ENCODE results near the gene NHLRC1. TPM values are rescaled to one million over a fixed set of nuclear protein-coding genes. Genes with fewer than 3 reads are reported as not detected.

Gene NHLRC1
- total RNA-seq, 2 donors from 2014 or later = not detected

- no peak overlapping the region for H3K27ac Mint-ChIP-seq
- no peaks in the 10 kb centered on the region for H3K36me3 Mint-ChIP-seq (ENCODE audit: low read depth)
- no peak overlapping the region for H3K4me3 Mint-ChIP-seq
- no peaks in the 10 kb centered on the region for H3K4me1 Mint-ChIP-seq
- H3K27me3 Mint-ChIP-seq = peaks cover 17% of the 10 kb centered on the region
- ATAC-seq (replicated peaks) = no peak
- peaks cover 5% of the 10 kb centered on the region for H3K9me3 Mint-ChIP-seq
Observed at GRCh38 chr6:18081025-18081668, 41.3 kb downstream of the NHLRC1 start.

GRCh38 chr6:18080544-18080943 lies 41.9 kb downstream of the NHLRC1 start:
- no peak overlapping the region for H3K4me3 Mint-ChIP-seq
- H3K9me3 Mint-ChIP-seq = peaks cover 5% of the 10 kb centered on the region
- no peaks in the 10 kb centered on the region for H3K36me3 Mint-ChIP-seq (ENCODE audit: low read depth)
- H3K4me1 Mint-ChIP-seq = no peaks in the 10 kb centered on the region
- H3K27me3 Mint-ChIP-seq = peaks cover 17% of the 10 kb centered on the region
- H3K27ac Mint-ChIP-seq = no peak overlapping the region
- ATAC-seq (replicated peaks) = no peak

- Mint-ChIP-seq H3K36me3 (ENCODE audit: low read depth) (no peaks in the 10 kb centered on the region), H3K27me3 (peaks cover 16% of the 10 kb centered on the region), H3K9me3 (peaks cover 9% of the 10 kb centered on the region)
Observed at GRCh38 chr6:18078866-18079265, 43.6 kb downstream of the NHLRC1 start.

GRCh38 chr6:18076231-18076630 lies 46.2 kb downstream of the NHLRC1 start:
- Mint-ChIP-seq H3K27me3 (peaks cover 12% of the 10 kb centered on the region), H3K27ac (no peak overlapping the region), H3K4me3 (no peak overlapping the region), H3K36me3 (ENCODE audit: low read depth) (no peaks in the 10 kb centered on the region), H3K4me1 (no peaks in the 10 kb centered on the region), H3K9me3 (peaks cover 9% of the 10 kb centered on the region)
- no peak for ATAC-seq (replicated peaks)

More at GRCh38 chr6:18078866-18079265, 43.6 kb downstream of the NHLRC1 start:
- Mint-ChIP-seq H3K4me1 (no peaks in the 10 kb centered on the region), H3K4me3 (no peak overlapping the region), H3K27ac (no peak overlapping the region)
- ATAC-seq (replicated peaks) = no peak

GRCh38 chr6:18072841-18073240 lies 49.6 kb downstream of the NHLRC1 start:
- H3K4me3 Mint-ChIP-seq = no peak overlapping the region
- no peak for ATAC-seq (replicated peaks)
- H3K27ac Mint-ChIP-seq = no peak overlapping the region
- H3K27me3 Mint-ChIP-seq = peaks cover 10% of the 10 kb centered on the region
- no peaks in the 10 kb centered on the region for H3K36me3 Mint-ChIP-seq (ENCODE audit: low read depth)
- no peaks in the 10 kb centered on the region for H3K4me1 Mint-ChIP-seq
- peaks cover 9% of the 10 kb centered on the region for H3K9me3 Mint-ChIP-seq

GRCh38 chr6:18070486-18070885 lies 52.0 kb downstream of the NHLRC1 start:
- Mint-ChIP-seq H3K4me1 (no peaks in the 10 kb centered on the region), H3K27ac (no peak overlapping the region), H3K36me3 (ENCODE audit: low read depth) (no peaks in the 10 kb centered on the region), H3K4me3 (no peak overlapping the region), H3K9me3 (peaks cover 4% of the 10 kb centered on the region), H3K27me3 (peaks cover 4% of the 10 kb centered on the region)
- ATAC-seq (replicated peaks) = no peak

Other genes starting within 250 kb of the NHLRC1 start
- gene KIF13A, start 135.0 kb downstream of the NHLRC1 start, total RNA-seq = under 1 TPM in 1 of 2 donors, not detected in 1; 0.45 TPM
- 1 to 10 TPM; 5.3 to 8.2 TPM for gene TPMT, start 32.4 kb upstream of the NHLRC1 start, total RNA-seq
- 1 to 10 TPM; 5.5 to 8.7 TPM for gene KDM1B, start 32.7 kb upstream of the NHLRC1 start, total RNA-seq
- gene DEK, start 141.9 kb upstream of the NHLRC1 start, total RNA-seq = 100 to 1,000 TPM; 111 to 132 TPM